ENCODE results near the gene GSTO1.
A peak's percentile ranks its signal among the peaks of the same experiment; 100 is the strongest.

The GSTO1 gene

DNA sequence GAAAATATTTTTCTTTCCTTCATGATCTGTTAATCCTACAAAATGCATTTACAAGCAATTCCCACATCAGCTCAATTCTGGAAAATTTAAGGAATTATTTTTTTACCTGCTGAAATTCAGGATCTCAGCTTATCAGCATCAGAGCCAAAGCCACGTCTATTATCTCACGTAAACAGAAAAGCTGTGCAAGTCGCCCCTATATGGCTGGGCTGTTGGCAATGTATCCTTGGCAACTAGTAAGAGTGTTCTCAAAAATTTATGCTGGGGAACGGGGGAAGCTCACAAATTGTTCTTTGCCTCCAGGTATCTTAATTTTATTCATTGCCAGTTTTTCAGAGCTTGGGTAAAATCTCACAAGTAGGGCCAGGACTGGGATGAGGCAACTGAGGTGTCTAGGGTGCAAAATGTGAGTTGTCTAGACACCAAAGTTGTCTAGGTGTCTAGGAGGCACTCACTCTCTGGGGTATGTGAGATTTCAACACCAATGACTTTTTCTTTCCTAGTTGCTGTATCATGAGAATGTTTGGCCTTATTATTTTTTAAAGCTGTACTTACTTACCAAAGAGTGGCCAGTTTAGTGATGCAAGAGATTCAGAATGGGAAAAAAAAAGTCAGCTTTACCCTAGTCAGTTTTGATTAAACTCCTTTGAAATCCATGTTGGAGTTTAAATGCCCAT is 19.3 kb downstream of the GSTO1 start:
- Mint-ChIP-seq H3K27me3 (peaks cover 20% of the 10 kb centered on the region), H3K36me3 (ENCODE audit: low read depth) (no peaks in the 10 kb centered on the region), H3K27ac (no peak overlapping the region), H3K9me3 (no peaks in the 10 kb centered on the region), H3K4me3 (no peak overlapping the region), H3K4me1 (ENCODE audit: low read depth) (peaks cover 15% of the 10 kb centered on the region)
- intact Hi-C loops (cut with micrococcal nuclease): no loop called here

DNA sequence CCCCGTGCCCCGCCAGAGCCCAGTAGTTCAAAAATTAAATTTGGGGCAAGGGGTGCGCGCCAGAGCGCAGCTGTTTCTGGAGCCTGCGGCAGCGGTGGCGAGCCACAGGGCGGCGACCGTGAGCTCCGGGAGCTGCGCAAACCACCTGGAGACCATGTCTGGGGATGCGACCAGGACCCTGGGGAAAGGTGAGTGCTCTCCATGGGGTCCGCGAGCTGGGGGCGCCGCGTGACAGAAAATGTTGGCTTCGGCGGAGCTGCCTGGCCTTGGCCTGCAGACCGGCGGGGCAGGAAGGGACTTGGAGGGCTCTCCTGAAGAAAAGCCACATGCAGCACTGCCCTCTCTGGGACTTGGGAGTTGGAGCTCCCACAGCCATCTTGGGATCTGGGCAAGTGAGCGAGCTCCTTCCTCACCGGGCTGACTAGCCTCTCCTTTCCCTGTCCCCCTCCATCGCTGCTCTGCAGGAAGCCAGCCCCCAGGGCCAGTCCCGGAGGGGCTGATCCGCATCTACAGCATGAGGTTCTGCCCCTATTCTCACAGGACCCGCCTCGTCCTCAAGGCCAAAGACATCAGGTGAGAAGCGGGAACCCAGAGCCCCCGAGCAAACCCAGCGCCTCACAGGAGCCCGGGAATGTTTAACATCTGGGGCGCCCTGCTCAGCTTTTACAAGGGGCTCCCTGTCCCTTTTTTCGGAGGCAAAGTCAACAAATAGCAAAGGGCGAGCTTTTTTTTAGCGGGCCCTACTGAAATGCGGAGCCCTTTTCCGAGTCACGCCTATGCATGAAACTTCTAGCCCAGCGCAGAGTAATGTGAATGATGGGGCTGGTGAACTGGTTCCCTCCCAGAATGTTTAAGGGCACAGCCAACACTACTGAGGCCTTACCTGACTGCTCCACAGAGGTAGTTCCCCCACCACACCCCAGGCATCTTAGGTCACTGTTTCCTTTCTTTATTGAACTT is 20.4 kb downstream of the GSTO1 start:
- no peaks in the 10 kb centered on the region for H3K9me3 Mint-ChIP-seq
- peaks cover 19% of the 10 kb centered on the region for H3K4me1 Mint-ChIP-seq (ENCODE audit: low read depth)
- H3K4me3 Mint-ChIP-seq: no peak overlapping the region
- H3K36me3 Mint-ChIP-seq (ENCODE audit: low read depth): no peaks in the 10 kb centered on the region
- intact Hi-C loops (cut with micrococcal nuclease): no loop called here
- H3K27me3 Mint-ChIP-seq: peaks cover 20% of the 10 kb centered on the region
- H3K27ac Mint-ChIP-seq: no peak overlapping the region

DNA sequence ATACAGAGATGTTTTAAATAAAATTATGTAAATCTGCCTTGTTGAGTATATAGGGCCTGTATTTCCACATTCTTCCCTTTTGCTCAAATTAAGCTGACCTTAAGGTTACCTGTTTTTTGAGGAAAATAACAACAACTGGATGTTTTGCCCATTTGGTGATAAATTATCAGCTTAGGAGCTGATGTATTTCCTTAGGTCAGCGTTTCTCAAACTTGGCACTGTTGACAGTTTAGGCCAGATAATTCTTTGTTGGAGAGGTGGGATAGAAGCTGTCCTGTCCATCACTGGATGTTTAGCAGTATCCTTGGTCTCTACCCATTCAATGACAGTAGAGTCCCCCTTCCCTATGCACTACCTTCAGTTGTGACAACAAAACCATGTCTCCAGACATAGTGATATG is 21.5 kb downstream of the GSTO1 start:
- no peaks in the 10 kb centered on the region for H3K36me3 Mint-ChIP-seq (ENCODE audit: low read depth)
- no peak overlapping the region for H3K4me3 Mint-ChIP-seq
- H3K9me3 Mint-ChIP-seq: no peaks in the 10 kb centered on the region
- H3K4me1 Mint-ChIP-seq (ENCODE audit: low read depth): peaks cover 19% of the 10 kb centered on the region
- H3K27ac Mint-ChIP-seq: no peak overlapping the region
- H3K27me3 Mint-ChIP-seq: peaks cover 20% of the 10 kb centered on the region
- intact Hi-C loops (cut with micrococcal nuclease): no loop called here

GRCh38 chr10:104277785-104278184 is 23.1 kb downstream of the GSTO1 start:
- Mint-ChIP-seq H3K4me1 (ENCODE audit: low read depth) (peaks cover 25% of the 10 kb centered on the region), H3K9me3 (no peaks in the 10 kb centered on the region), H3K36me3 (ENCODE audit: low read depth) (no peaks in the 10 kb centered on the region), H3K27me3 (peaks cover 26% of the 10 kb centered on the region), H3K27ac (no peak overlapping the region), H3K4me3 (no peak overlapping the region)
- intact Hi-C loops (cut with micrococcal nuclease): no loop called here

DNA sequence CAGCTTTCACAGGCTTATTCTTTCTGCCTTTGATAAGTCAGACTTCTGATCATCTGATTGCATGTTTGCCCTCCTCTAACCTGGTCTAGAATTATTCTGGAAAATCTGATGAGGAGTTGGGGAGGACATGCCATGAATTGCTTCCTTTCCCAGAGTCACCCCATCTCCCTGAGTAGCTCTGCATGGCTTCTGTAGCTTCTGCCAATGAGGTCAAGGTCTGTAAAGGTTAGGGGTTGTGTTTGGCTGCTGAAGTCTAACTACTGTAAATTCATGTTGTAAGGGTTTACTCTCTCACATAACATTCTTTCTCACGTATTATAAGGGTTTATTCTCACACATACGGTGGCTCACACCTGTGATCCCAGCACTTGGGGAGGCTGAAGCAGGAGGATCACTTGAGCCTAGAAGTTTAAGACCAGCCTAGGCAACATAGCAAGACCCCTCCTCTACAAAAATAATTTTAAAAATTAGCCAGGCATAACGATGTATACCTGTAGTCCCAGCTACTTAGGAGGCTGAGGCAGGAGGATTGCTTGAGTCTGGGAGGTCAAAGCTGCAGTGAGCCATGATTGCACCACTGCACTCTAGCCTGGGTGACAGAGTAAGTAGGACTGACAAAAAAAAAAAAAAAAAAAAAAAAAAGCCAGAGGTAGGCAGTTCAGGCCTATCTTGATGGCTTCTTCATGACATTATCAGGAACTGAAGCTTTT is 25.0 kb downstream of the GSTO1 start:
- Mint-ChIP-seq H3K36me3 (ENCODE audit: low read depth) (no peaks in the 10 kb centered on the region), H3K4me3 (no peak overlapping the region), H3K27ac (no peak overlapping the region), H3K4me1 (ENCODE audit: low read depth) (peaks cover 23% of the 10 kb centered on the region), H3K9me3 (no peaks in the 10 kb centered on the region), H3K27me3 (peaks cover 22% of the 10 kb centered on the region)
- intact Hi-C loops (cut with micrococcal nuclease): no loop called here

DNA sequence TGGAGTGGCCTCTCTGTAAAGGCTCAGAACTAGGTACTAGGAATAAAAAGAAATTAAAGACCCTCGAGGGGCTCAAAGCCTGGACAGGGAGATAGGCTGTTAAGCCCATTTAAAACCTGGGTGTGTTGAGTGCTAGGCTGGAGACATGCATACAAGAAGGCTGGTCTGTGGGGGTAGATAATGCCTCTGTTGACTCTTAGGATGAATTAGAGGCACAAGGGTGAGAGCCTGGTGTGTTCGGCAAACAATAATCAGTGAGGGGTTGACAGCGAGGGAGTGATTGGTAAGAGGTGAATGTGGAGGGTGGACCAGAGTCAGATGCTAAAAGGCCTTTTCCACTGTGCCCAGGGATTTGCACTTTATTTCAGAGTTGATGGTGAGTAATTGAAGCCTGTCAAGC is 27.0 kb downstream of the GSTO1 start:
- Mint-ChIP-seq H3K27ac (no peak overlapping the region), H3K27me3 (peaks cover 12% of the 10 kb centered on the region), H3K4me3 (no peak overlapping the region), H3K9me3 (no peaks in the 10 kb centered on the region), H3K4me1 (ENCODE audit: low read depth) (peaks cover 19% of the 10 kb centered on the region), H3K36me3 (ENCODE audit: low read depth) (no peaks in the 10 kb centered on the region)
- intact Hi-C loops (cut with micrococcal nuclease): no loop called here

DNA sequence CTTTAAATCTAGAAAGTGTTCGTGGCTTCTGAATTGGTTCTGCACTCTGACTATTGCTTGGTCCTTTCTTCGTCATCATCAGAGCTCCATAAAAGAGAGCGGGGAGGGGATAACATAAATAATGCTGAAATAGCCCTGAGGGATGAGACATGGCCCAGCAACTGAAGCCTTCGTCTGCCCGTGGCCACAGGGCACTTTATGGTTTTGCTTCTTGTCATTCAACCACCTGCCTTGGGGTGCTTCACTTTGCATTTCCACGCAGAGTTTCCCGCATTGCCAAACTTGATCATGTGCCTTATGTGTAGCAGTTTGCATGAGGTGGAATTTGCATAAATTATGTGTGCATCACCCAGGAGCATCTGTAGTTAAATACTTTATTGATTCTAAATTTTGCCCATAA is 30.2 kb downstream of the GSTO1 start:
- Mint-ChIP-seq H3K36me3 (ENCODE audit: low read depth) (no peaks in the 10 kb centered on the region), H3K4me1 (ENCODE audit: low read depth) (peaks cover 13% of the 10 kb centered on the region), H3K4me3 (no peak overlapping the region), H3K9me3 (no peaks in the 10 kb centered on the region), H3K27ac (no peak overlapping the region), H3K27me3 (peaks cover 11% of the 10 kb centered on the region)
- intact Hi-C loops (cut with micrococcal nuclease): no loop called here

DNA sequence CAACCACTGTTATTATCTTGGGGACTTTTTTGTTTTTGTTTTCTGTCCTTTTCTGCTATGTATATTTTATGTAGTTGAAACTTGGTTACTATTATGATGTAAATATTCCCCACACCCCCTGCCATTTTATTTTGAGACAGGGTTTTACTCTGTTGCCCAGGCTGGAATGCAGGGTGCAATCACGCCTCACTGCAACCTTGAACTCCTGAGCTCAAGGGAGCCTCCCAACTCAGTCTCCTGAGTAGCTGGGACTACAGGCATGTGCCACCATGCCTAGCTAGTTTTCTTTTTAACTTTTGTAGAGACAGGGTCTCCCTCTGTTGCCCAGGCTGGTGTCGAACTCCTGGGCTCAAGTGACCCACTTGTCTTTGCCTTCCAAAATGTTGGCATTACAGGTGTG is 32.2 kb downstream of the GSTO1 start:
- Mint-ChIP-seq H3K36me3 (ENCODE audit: low read depth) (no peaks in the 10 kb centered on the region), H3K9me3 (no peaks in the 10 kb centered on the region), H3K27me3 (peaks cover 10% of the 10 kb centered on the region), H3K4me3 (no peak overlapping the region), H3K27ac (no peak overlapping the region), H3K4me1 (ENCODE audit: low read depth) (peaks cover 23% of the 10 kb centered on the region)
- intact Hi-C loops (cut with micrococcal nuclease): no loop called here

DNA sequence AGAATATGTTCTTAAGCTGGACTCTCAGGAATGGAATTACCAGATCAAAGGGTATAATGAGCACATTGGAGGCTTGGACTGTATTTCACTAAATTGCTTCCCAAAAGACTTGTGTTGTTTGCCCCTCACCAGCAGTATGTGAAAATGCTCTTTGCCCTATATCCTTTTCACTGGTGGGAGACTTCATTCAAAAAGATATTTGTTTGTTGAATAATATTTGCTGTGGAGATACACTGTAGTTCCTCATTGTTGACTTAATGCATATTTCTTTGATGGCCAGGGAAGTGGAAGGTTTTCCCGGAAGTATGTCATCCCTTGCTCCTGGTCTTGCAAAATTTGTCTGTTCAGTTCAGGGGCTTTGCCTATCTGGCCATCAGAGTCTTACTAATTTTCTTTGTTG is 33.7 kb downstream of the GSTO1 start:
- Mint-ChIP-seq H3K27me3 (peaks cover 7% of the 10 kb centered on the region), H3K4me3 (no peak overlapping the region), H3K4me1 (ENCODE audit: low read depth) (peaks cover 26% of the 10 kb centered on the region), H3K9me3 (no peaks in the 10 kb centered on the region), H3K36me3 (ENCODE audit: low read depth) (no peaks in the 10 kb centered on the region), H3K27ac (no peak overlapping the region)
- intact Hi-C loops (cut with micrococcal nuclease): no loop called here

GRCh38 chr10:104291439-104291951 is 36.8 kb downstream of the GSTO1 start:
- no peak overlapping the region for H3K27ac Mint-ChIP-seq
- intact Hi-C loops (cut with micrococcal nuclease): loop anchor here (1.0 kb wide), 1 partner anchor 59 kb away; no protein-coding TSS in a partner anchor
- H3K36me3 Mint-ChIP-seq (ENCODE audit: low read depth): no peaks in the 10 kb centered on the region
- peaks cover 26% of the 10 kb centered on the region for H3K4me1 Mint-ChIP-seq (ENCODE audit: low read depth)
- peaks cover 8% of the 10 kb centered on the region for H3K27me3 Mint-ChIP-seq
- H3K9me3 Mint-ChIP-seq: no peaks in the 10 kb centered on the region
- H3K4me3 Mint-ChIP-seq: no peak overlapping the region

DNA sequence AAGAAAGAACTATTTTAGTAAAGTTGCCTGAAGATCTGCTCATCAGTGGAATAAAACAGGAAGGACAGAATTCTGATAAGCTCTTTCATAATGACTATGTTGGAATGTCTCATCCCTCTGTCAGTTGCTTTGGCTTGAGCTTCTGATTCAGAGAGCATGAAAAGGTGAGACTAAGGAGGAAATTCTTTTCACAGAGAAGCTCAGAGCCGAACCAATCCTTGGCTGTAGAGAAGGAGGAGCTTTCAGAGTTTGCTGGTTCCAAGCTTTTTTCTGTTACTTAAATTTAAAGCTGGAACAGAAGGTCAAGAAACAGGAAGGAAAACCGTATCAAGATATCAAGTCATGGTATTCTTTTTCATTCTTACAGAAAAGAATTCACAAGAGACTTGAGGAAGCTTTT is 38.3 kb downstream of the GSTO1 start:
- Mint-ChIP-seq H3K4me1 (ENCODE audit: low read depth) (peaks cover 26% of the 10 kb centered on the region), H3K27ac (peak overlapping the region; percentile 55), H3K36me3 (ENCODE audit: low read depth) (no peaks in the 10 kb centered on the region), H3K4me3 (no peak overlapping the region), H3K27me3 (peaks cover 8% of the 10 kb centered on the region), H3K9me3 (no peaks in the 10 kb centered on the region)
- intact Hi-C loops (cut with micrococcal nuclease): no loop called here

DNA sequence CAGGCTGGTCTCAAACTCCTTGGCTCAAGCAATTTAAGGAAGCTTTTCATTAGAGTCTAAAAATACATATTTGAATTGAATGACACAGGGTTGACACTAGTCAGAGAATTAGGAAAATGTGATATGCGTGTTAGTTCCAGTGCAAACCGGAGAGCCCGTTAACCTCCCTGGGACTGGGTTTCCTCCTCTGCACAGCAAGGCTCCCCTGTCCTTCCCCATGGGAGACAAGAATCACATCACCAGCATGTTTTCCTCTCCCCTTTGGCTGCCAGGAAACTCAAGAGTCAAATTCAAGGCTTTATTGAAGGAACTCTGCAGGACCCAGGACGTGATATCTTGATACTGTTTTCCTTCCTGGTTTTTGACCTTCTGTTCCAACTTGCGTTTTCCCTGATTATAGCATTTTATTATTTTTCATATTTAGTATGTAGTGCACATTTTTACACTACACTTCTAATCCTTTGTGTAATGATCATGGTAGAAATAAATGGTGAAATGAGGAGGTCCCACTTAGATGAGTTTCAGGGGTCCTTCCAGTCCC is 39.2 kb downstream of the GSTO1 start:
- H3K27me3 Mint-ChIP-seq: peaks cover 7% of the 10 kb centered on the region
- no peak overlapping the region for H3K27ac Mint-ChIP-seq
- H3K36me3 Mint-ChIP-seq (ENCODE audit: low read depth): no peaks in the 10 kb centered on the region
- H3K4me1 Mint-ChIP-seq (ENCODE audit: low read depth): peaks cover 26% of the 10 kb centered on the region
- H3K9me3 Mint-ChIP-seq: no peaks in the 10 kb centered on the region
- intact Hi-C loops (cut with micrococcal nuclease): no loop called here
- H3K4me3 Mint-ChIP-seq: no peak overlapping the region

DNA sequence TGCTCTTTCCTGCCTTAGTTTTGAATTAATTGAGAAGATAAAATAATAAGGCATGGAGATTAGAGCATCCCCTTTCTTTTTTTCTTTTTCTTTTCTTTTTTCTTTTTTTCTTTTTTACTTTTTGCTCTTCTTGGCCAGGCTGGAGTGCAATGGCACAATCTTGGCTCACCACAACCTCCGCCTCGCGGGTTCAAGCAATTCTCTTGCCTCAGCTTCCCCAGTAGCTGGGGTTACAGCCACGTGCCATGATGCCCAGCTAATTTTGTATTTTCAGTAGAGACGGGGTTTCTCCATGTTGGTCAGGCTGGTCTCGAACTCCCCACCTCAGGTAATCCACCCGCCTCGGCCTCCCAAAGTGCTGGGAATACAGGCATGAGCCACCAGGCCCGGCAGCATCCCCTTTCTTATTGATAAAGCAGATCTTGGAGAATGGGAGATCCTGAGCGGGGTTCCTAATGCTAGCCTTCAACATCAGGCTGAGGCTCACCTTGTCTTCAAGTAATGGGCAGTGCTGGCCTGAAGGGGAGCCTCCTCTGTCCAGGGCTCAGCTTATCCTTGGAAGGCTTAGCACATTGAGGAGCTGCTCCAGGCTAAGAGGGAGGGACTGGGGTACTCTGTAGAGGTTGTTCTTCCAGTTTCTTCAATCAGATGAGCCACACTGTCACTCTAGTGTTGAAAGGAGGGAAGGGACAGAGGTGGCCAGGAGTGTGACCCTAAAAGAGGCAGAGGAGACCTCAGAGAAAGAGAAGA is 42.2 kb downstream of the GSTO1 start:
- Mint-ChIP-seq H3K27ac (no peak overlapping the region), H3K9me3 (peaks cover 4% of the 10 kb centered on the region), H3K36me3 (ENCODE audit: low read depth) (no peaks in the 10 kb centered on the region), H3K4me1 (ENCODE audit: low read depth) (peaks cover 20% of the 10 kb centered on the region), H3K27me3 (peaks cover 11% of the 10 kb centered on the region), H3K4me3 (no peak overlapping the region)
- intact Hi-C loops (cut with micrococcal nuclease): no loop called here

Measured in dendritic cell treated with granulocyte-macrophage colony-stimulating factor and Interleukin-4, amounts not matched to agents 40 ng/mL and 50 ng/mL, for 4 days (primary cell).